AG04449 (cell line): Measurements from ENCODE around the gene PRKAG2.

ENCODE experiments used
- CTCF ChIA-PET: fragments of 350-600 bp; formaldehyde crosslinking; extraction: SDS; loops from one replicate; lab custom pipeline; 2021; ENCODE audit warnings: antibody characterized with exemption; lab: Yijun Ruan, JAX
- POLR2A ChIA-PET: fragments of 400-600, 350-600 bp; formaldehyde crosslinking; extraction: SDS; loops from one replicate; lab custom pipeline; 2020; ENCODE audit warnings: antibody characterized with exemption, inconsistent platforms; lab: Yijun Ruan, JAX
- DNase-seq: peaks from one replicate; pipeline ENCODE4 v3.0.0-alpha.2; 2010; ENCODE audit warnings: low read depth, low spot score
- H3K4me3 ChIP-seq: 2 replicates; pipeline ENCODE4 v1.5.1; 2011; ENCODE audit warnings: low read depth, mild to moderate bottlenecking, control low read depth, low read length
- CTCF ChIP-seq: IDR thresholded peaks from one replicate; pipeline ENCODE4 v1.5.1; 2011; ENCODE audit warnings: mild to moderate bottlenecking, moderate library complexity, low read length, control low read depth, inconsistent platforms; ENCODE audit not compliant: insufficient read depth; ENCODE audit errors: missing control alignments

PRKAG2 gene

DNA sequence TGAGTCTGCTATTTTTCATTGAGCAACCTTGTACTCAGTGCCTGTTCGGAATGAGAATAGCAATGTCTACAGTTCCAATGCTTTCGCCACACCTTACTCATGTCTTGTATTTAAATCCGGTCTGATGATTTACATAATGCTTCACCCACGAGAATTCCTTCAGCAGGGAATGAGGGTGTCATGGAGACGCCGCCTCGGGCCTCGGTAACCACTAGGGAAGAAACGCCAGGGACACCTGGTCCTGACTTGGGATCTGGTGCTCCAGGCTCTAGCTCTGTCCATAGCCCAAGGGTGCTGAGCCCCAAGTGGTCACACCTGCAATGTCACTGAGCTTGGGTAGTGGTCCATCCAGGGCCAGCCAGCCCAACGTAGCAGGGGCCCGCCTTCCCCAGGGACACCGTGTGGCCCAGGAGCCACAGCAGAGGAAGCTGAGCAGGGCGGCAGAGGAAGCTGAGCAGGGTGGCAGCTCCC lies 37.4 kb downstream of the PRKAG2 start:
- no peak overlapping the region for H3K4me3 ChIP-seq
- no peak for TF ChIP-seq CTCF
- DNase-seq, result no peak
- POLR2A ChIA-PET, result no interaction called here
- CTCF ChIA-PET, result no interaction called here

DNA sequence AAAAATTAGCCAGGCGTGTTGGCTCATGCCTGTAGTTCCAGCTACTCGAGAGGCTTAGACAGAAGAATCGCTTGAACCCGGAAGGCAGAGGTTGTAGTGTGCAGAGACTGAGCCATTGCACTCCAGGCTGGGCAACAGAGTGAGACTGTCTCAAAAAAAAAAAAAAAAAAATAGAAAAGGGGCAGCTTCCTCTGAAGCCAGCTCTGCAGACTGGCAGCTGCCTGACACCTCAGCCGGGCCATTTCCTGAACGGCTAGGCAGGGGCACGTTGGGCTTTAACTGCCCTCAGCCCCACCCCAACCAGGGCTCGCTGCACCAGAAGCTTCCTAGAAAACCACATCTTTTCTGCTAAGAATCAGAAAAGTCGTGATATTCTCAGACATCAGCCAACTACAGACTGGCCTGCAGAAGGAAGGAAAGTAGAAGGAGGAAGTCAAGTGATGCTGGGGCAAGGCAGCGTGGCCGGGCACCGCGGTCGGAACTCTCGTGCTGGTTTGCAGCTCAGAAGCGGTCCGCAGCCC lies 38.0 kb downstream of the PRKAG2 start:
- TF ChIP-seq CTCF, result no peak
- no peak overlapping the region for H3K4me3 ChIP-seq
- POLR2A ChIA-PET, result no interaction called here
- CTCF ChIA-PET, result no interaction called here
- DNase-seq, result no peak

- DNase-seq, result no peak
- no peak overlapping the region for H3K4me3 ChIP-seq
- TF ChIP-seq CTCF, result no peak
- CTCF ChIA-PET, result no interaction called here
- POLR2A ChIA-PET, result no interaction called here
Observed at GRCh38 chr7:151838072-151838471, 38.8 kb downstream of the PRKAG2 start.

GRCh38 chr7:151837285-151838042 lies 39.5 kb downstream of the PRKAG2 start:
- CTCF ChIA-PET, result no interaction called here
- H3K4me3 ChIP-seq, result no peak overlapping the region
- no peak for DNase-seq
- no peak for TF ChIP-seq CTCF
- POLR2A ChIA-PET, result no interaction called here

GRCh38 chr7:151836927-151837205 lies 40.0 kb downstream of the PRKAG2 start:
- POLR2A ChIA-PET, result no interaction called here
- CTCF ChIA-PET, result no interaction called here
- H3K4me3 ChIP-seq, result no peak overlapping the region

More at GRCh38 chr7:151836927-151837205, 40.0 kb downstream of the PRKAG2 start:
- DNase-seq, result no peak
- TF ChIP-seq CTCF, result no peak
